ENCODE data around the gene RAB11B. TPM values are rescaled to one million over a fixed set of nuclear protein-coding genes. Genes with fewer than 3 reads are reported as not detected.
A peak's percentile ranks its signal among the peaks of the same experiment; 100 is the strongest.

The RAB11B gene
- total and polyA plus RNA-seq, 9 of the 15 experiments (the other 6 are each of a cell fraction or from before 2014, with no cell fraction given): 0.74 to 71.0 (median 13.8) TPM

GRCh38 chr19:8423817-8424223, 33.7 kb downstream of the RAB11B start:
- peak; percentile 77 to 92 (median 79) for DNase-seq (ENCODE audit: extremely low read depth in 1 of 4, low spot score in 3 of 4)
- no peak overlapping the region for H3K4me3 ChIP-seq
- TF ChIP-seq ZNF134 (CRISPR knock-in tag; conservative IDR thresholded peaks at IDR 0.05): no peak
- TF ChIP-seq ZNF280A (IDR thresholded peaks at IDR 0.05; ENCODE audit: low read depth, partially characterized antibody): no peak
- no peak for TF ChIP-seq SREBF2 (CRISPR knock-in tag; IDR thresholded peaks at IDR 0.05)
- no peak for TF ChIP-seq GTF2E2 (tag; IDR thresholded peaks at IDR 0.05)
- TF ChIP-seq NKRF (IDR thresholded peaks at IDR 0.05; ENCODE audit: borderline replicate concordance): no peak
- no peak for TF ChIP-seq ARID3B (CRISPR knock-in tag; IDR thresholded peaks at IDR 0.05; ENCODE audit: borderline replicate concordance)
- TF ChIP-seq ZBTB9 (CRISPR knock-in tag; IDR thresholded peaks at IDR 0.05): no peak
- TF ChIP-seq ZNF282 (CRISPR knock-in tag; IDR thresholded peaks at IDR 0.05): no peak
- TF ChIP-seq SIN3A (IDR thresholded peaks at IDR 0.05; ENCODE audit: borderline replicate concordance in 2 of 2, control insufficient read depth in 1 of 2, low read depth in 2 of 2, low read length in 2 of 2): no peak
- TF ChIP-seq HNRNPUL1 (IDR thresholded peaks at IDR 0.05; ENCODE audit: low read length): no peak
- no peak for TF ChIP-seq RNF2 (IDR thresholded peaks at IDR 0.05)
- TF ChIP-seq BRF2 (IDR thresholded peaks at IDR 0.05; ENCODE audit: borderline replicate concordance, insufficient read depth, insufficient read length): no peak
- no peak for TF ChIP-seq HSF4 (CRISPR knock-in tag; IDR thresholded peaks at IDR 0.05; ENCODE audit: borderline replicate concordance)
- TF ChIP-seq CXXC5 (CRISPR knock-in tag; IDR thresholded peaks at IDR 0.05): no peak; the same call in 1 of the 2 replicates

More at GRCh38 chr19:8423817-8424223, 33.7 kb downstream of the RAB11B start:
- H3K9ac ChIP-seq (ENCODE audit: insufficient read depth in 1 of 2, low read depth in 2 of 2, low read length in 2 of 2): peak overlapping the region; percentile 31 to 86; a peak in 2 of 4 replicates
- H3K4me1 ChIP-seq (replicated peaks in 1 of 2; ENCODE audit: control insufficient read depth in 2 of 2, insufficient read depth in 2 of 2, low read length in 2 of 2): peaks cover 11 to 28% of the 10 kb centered on the region in 2 experiments
- in situ Hi-C loops (cut with MboI): no loop called here
- H3K79me2 ChIP-seq (ENCODE audit: control insufficient read depth, insufficient read depth, low read length): no peaks in the 10 kb centered on the region
- intact Hi-C loops (cut with micrococcal nuclease): no loop called here
- H2AFZ ChIP-seq (ENCODE audit: low read depth, low read length): peak overlapping the region; percentile 73
- H3K36me3 ChIP-seq (ENCODE audit: control insufficient read depth, insufficient read depth, low read length): no peaks in the 10 kb centered on the region; the same call in 2 of the 3 replicates
- ChIA-PET POLR2A (interaction anchor here (1.0 to 3.7 kb wide), 6 partner anchors 11 to 74 kb away, joined by 3 to 18 read pairs (median 4); partner anchors contain the start of genes HNRNPM and MARCHF2), CTCF (ENCODE audit: low intra/inter-chr PET ratio) (interaction anchor here (0.7 kb wide), 1 partner anchor 56 kb away, joined by 3 read pairs; no protein-coding TSS in a partner anchor)
- H3K4me2 ChIP-seq (ENCODE audit: insufficient read depth, low read length): peak overlapping the region; percentile 60
- no peaks in the 10 kb centered on the region for H4K20me1 ChIP-seq (replicated peaks; ENCODE audit: control insufficient read depth, insufficient read depth, low read length)
- ATAC-seq (peak; percentile 98), FAIRE-seq (peak; percentile 98)
- peak overlapping the region; percentile 50; the same call in 2 of the 3 replicates for H3K27ac ChIP-seq (ENCODE audit: extremely low read depth, low read depth, low read length)
- 15% methylated on average over 8 of the region's 9 CpGs for WGBS (ENCODE audit: insufficient coverage, low coverage, missing lambda C conversion rate)
- no peaks in the 10 kb centered on the region for H3K9me3 ChIP-seq (replicated peaks; ENCODE audit: control insufficient read depth, insufficient read depth, low read depth, low read length)
- BruUV-seq (replicated peaks): no TSS peak
- no peaks in the 10 kb centered on the region for H3K9me1 ChIP-seq (ENCODE audit: control insufficient read depth, insufficient read depth, low read length)
- H3K27me3 ChIP-seq (ENCODE audit: control insufficient read depth in 2 of 2, insufficient read depth in 2 of 2, low read length in 2 of 2): no peaks in the 10 kb centered on the region

Measured in K562 (cell line).